ENCODE data around the gene ACOXL.

Gene ACOXL

GRCh38 chr2:110796716-110797301 is 64.4 kb downstream of the ACOXL start:
- DNase-seq, result no peak

- DNase-seq, result no peak
Observed at GRCh38 chr2:110799376-110799775, 67.0 kb downstream of the ACOXL start.

- no peak for DNase-seq
Observed at GRCh38 chr2:110800611-110801402, 68.4 kb downstream of the ACOXL start.

- DNase-seq, result no peak
Observed at GRCh38 chr2:110802208-110802932, 70.0 kb downstream of the ACOXL start.

- DNase-seq, result no peak
Observed at GRCh38 chr2:110804433-110804832, 72.1 kb downstream of the ACOXL start.

- peak; percentile 27 for DNase-seq
Observed at GRCh38 chr2:110804915-110805314, 72.5 kb downstream of the ACOXL start.

- DNase-seq, result no peak
Observed at GRCh38 chr2:110805894-110806452, 73.6 kb downstream of the ACOXL start.

GRCh38 chr2:110807522-110807921 is 75.1 kb downstream of the ACOXL start:
- DNase-seq, result no peak

GRCh38 chr2:110810404-110810803 is 78.0 kb downstream of the ACOXL start:
- DNase-seq, result no peak

GRCh38 chr2:110812726-110813645 is 80.6 kb downstream of the ACOXL start:
- no peak for DNase-seq

GRCh38 chr2:110813896-110814295 is 81.5 kb downstream of the ACOXL start:
- no peak for DNase-seq

- DNase-seq, result no peak
Observed at GRCh38 chr2:110815938-110816337, 83.6 kb downstream of the ACOXL start.

- no peak for DNase-seq
Observed at GRCh38 chr2:110816404-110817365, 84.3 kb downstream of the ACOXL start.

GRCh38 chr2:110818767-110819481 is 86.6 kb downstream of the ACOXL start:
- no peak for DNase-seq

- DNase-seq, result no peak
Observed at GRCh38 chr2:110819711-110820110, 87.3 kb downstream of the ACOXL start.

- DNase-seq, result no peak
Observed at GRCh38 chr2:110820128-110820527, 87.8 kb downstream of the ACOXL start.

- DNase-seq, result no peak
Observed at GRCh38 chr2:110823165-110823564, 90.8 kb downstream of the ACOXL start.

- DNase-seq, result no peak
Observed at GRCh38 chr2:110827511-110827910, 95.1 kb downstream of the ACOXL start.

- no peak for DNase-seq
Observed at GRCh38 chr2:110828330-110828729, 96.0 kb downstream of the ACOXL start.

GRCh38 chr2:110829413-110830146 is 97.2 kb downstream of the ACOXL start:
- DNase-seq, result no peak
